A549 (cell line): ENCODE results near the gene PDE7B. TPM values are rescaled to one million over a fixed set of nuclear protein-coding genes. Genes with fewer than 3 reads are reported as not detected.
A peak's percentile ranks its signal among the peaks of the same experiment; 100 is the strongest.

Experiments used
- ATAC-seq, 2 experiments: fragments of 200-7000 bp in 1 of 2; fragments of >200 bp in 1 of 2; cut with Nextera tagmentation in 1 of 2; cut with Tn5 transposase in 1 of 2; 3 replicates each; pipeline versions ENCODE4 v1.8.0 to v1.9.1; 2018 to 2020; ENCODE audit warnings: mild to moderate bottlenecking in 1 of 2, moderate library complexity in 1 of 2
- CTCF ChIA-PET: fragments of 300-600 bp; sonication (Branson Sonifier 250); formaldehyde crosslinking; extraction: SDS; loops from one replicate; lab custom pipeline; 2021; ENCODE audit warnings: antibody characterized with exemption, inconsistent platforms; lab: Yijun Ruan, JAX
- POLR2A ChIA-PET: fragments of 350-600 bp; formaldehyde crosslinking; extraction: SDS; loops from one replicate; lab custom pipeline; 2021; ENCODE audit warnings: antibody characterized with exemption, inconsistent platforms; lab: Yijun Ruan, JAX
- DNase-seq, 2 experiments: peaks; one replicate each; pipeline versions ENCODE4 v3.0.0 to v3.0.0-alpha.2; 2011 to 2016; ENCODE audit warnings: low read depth in 1 of 2, low spot score in 1 of 2
- FAIRE-seq: peaks from 2 replicates; lab custom pipeline; 2011; peaks lifted over from hg19 to GRCh38; lab: Jason Lieb, UNC
- H3K27ac ChIP-seq, 2 experiments: fragments of >200 bp; sonication (Bioruptor Twin); formaldehyde crosslinking; 3 replicates each; pipeline ENCODE4 v1.5.1; 2016 to 2017
- H3K4me1 ChIP-seq: fragments of >200 bp; sonication (Bioruptor Twin); formaldehyde crosslinking; 3 replicates; pipeline ENCODE4 v1.6.1; 2016
- H3K4me2 ChIP-seq: fragments of >200 bp; sonication (Bioruptor Twin); formaldehyde crosslinking; 3 replicates; pipeline ENCODE4 v1.6.1; 2016
- H3K4me3 ChIP-seq: fragments of >200 bp; sonication (Bioruptor Twin); formaldehyde crosslinking; 3 replicates; pipeline ENCODE4 v1.5.1; 2016
- H3K9me3 ChIP-seq: fragments of >200 bp; sonication (Bioruptor Twin); formaldehyde crosslinking; 3 replicates; pipeline ENCODE4 v1.6.1; 2016
- BHLHE40 ChIP-seq: IDR thresholded peaks from 2 replicates; pipeline ENCODE4 v1.6.1; 2012; ENCODE audit warnings: low read depth, low read length, inconsistent platforms
- CEBPB ChIP-seq, 2 experiments: fragments of >200 bp in 1 of 2; sonication (Bioruptor Twin) in 1 of 2; formaldehyde crosslinking in 1 of 2; IDR thresholded peaks; 2 replicates each; pipeline ENCODE4 v1.6.1; 2012 to 2016
- CHD4 ChIP-seq: fragments of 200-600 bp; sonication (generic); IDR thresholded peaks from 2 replicates; pipeline ENCODE4 v1.6.1; 2016; ENCODE audit warnings: antibody characterized with exemption, mild to moderate bottlenecking, borderline replicate concordance
- CTCF ChIP-seq: fragments of >200 bp; sonication (Bioruptor Twin); formaldehyde crosslinking; IDR thresholded peaks from 3 replicates; pipeline ENCODE4 v1.5.1; 2016
- EHF ChIP-seq: fragments of 250-450 bp; sonication (Bioruptor Pico); IDR thresholded peaks from 2 replicates; pipeline ENCODE4 v1.5.0; 2020; ENCODE audit warnings: mild to moderate bottlenecking
- ELK1 ChIP-seq: fragments of 150-350 bp; IDR thresholded peaks from 2 replicates; pipeline ENCODE4 v1.6.1; 2014; ENCODE audit warnings: low read depth, mild to moderate bottlenecking, low read length
- EP300 ChIP-seq, 2 experiments: fragments of >200 bp; sonication (Bioruptor Twin); formaldehyde crosslinking; IDR thresholded peaks; 2 replicates in 1 of 2; 3 replicates in 1 of 2; pipeline ENCODE4 v1.6.1; 2016 to 2017
- FOSB ChIP-seq: fragments of 250-450 bp; sonication (Bioruptor Pico); IDR thresholded peaks from 2 replicates; pipeline ENCODE4 v1.5.0; 2020; ENCODE audit warnings: mild to moderate bottlenecking, moderate library complexity
- FOSL2 ChIP-seq, 2 experiments: fragments of 450-650 bp in 1 of 2; fragments of >200 bp in 1 of 2; sonication (Bioruptor Twin) in 1 of 2; formaldehyde crosslinking; IDR thresholded peaks; 2 replicates each; pipeline versions ENCODE4 v1.5.0 to v1.6.1; 2016 to 2020; ENCODE audit warnings: mild to moderate bottlenecking in 1 of 2, moderate library complexity in 1 of 2
- HDAC2 ChIP-seq: fragments of 200-600 bp; sonication (generic); IDR thresholded peaks from 2 replicates; pipeline ENCODE4 v1.6.1; 2016
- HES2 ChIP-seq: fragments of >200 bp; sonication (Bioruptor Twin); formaldehyde crosslinking; IDR thresholded peaks from 2 replicates; pipeline ENCODE4 v1.6.1; 2016
- HMGXB4 ChIP-seq: fragments of 250-450 bp; sonication (Bioruptor Pico); IDR thresholded peaks from 2 replicates; pipeline ENCODE4 v1.5.0; 2021; ENCODE audit warnings: mild to moderate bottlenecking, moderate library complexity, borderline replicate concordance
- HOXB5 ChIP-seq: fragments of 250-450 bp; sonication (Bioruptor Pico); IDR thresholded peaks from 2 replicates; pipeline ENCODE4 v1.5.0; 2020; ENCODE audit warnings: mild to moderate bottlenecking, moderate library complexity
- JUNB ChIP-seq: fragments of >200 bp; sonication (Bioruptor Twin); formaldehyde crosslinking; IDR thresholded peaks from 2 replicates; pipeline ENCODE4 v1.6.1; 2016
- KDM1A ChIP-seq: fragments of 200-600 bp; sonication (generic); IDR thresholded peaks from 2 replicates; pipeline ENCODE4 v1.6.1; 2016; ENCODE audit warnings: low read depth, mild to moderate bottlenecking
- MAFK ChIP-seq: fragments of 450-650 bp; IDR thresholded peaks from 2 replicates; pipeline ENCODE4 v1.6.1; 2014; ENCODE audit not compliant: partially characterized antibody
- MAZ ChIP-seq: fragments of 150-350 bp; IDR thresholded peaks from 2 replicates; pipeline ENCODE4 v1.6.1; 2014; ENCODE audit warnings: antibody characterized with exemption, low read depth, low read length, borderline replicate concordance
- MYC ChIP-seq: IDR thresholded peaks from 2 replicates; pipeline ENCODE4 v1.6.1; 2012; ENCODE audit warnings: mild to moderate bottlenecking, inconsistent platforms, low read length, improper control_type of control experiment, borderline replicate concordance
- NFE2L2 ChIP-seq: fragments of 150-350 bp; conservative IDR thresholded peaks from 2 replicates; pipeline ENCODE4 v1.6.1; 2014; ENCODE audit warnings: low read length
- NR3C1 ChIP-seq: fragments of >200 bp; sonication (Bioruptor Twin); formaldehyde crosslinking; IDR thresholded peaks from 3 replicates; pipeline ENCODE4 v1.6.1; 2017
- PBX3 ChIP-seq: IDR thresholded peaks from 2 replicates; pipeline ENCODE4 v1.6.1; 2012
- PHF8 ChIP-seq: fragments of 200-600 bp; sonication (generic); IDR thresholded peaks from 2 replicates; pipeline ENCODE4 v1.6.1; 2016; ENCODE audit warnings: low read depth, mild to moderate bottlenecking, antibody characterized with exemption, moderate library complexity, borderline replicate concordance
- POLR2AphosphoS2 ChIP-seq: conservative IDR thresholded peaks from 2 replicates; pipeline ENCODE4 v1.6.1; 2012; ENCODE audit warnings: low read length, improper control_type of control experiment, inconsistent platforms
- WGBS: methylation state at CpG from one replicate; pipeline ENCODE4 v1.1.6; 2017; ENCODE audit errors: missing lambda C conversion rate; 5-methylcytosine and 5-hydroxymethylcytosine counted together
- polyA plus RNA-seq, 4 experiments: library from polyadenylated mRNA; depleted of rRNA in 3 of 4; stranded (reverse); fragments of >200 nt; fragmentation: RNase III in 1 of 4; extraction: RNeasy Plus Mini Kit Qiagen cat#74134 plus additional on column Dnase treatment in 1 of 4; gene quantifications; 2 replicates in 3 of 4; 3 replicates in 1 of 4; pipeline ENCODE4 v1.2.3, GENCODE V29; 2011 to 2017

The PDE7B gene
- polyA plus RNA-seq, 2 of the 4 experiments (the other 2 are of a cell fraction), result 6.6 to 13.8 TPM

GRCh38 chr6:136084403-136084802 lies 232.9 kb downstream of the PDE7B start:
- peak overlapping the region; percentile 33; the same call in 1 of the 3 replicates for H3K4me2 ChIP-seq
- no peak for DNase-seq
- no peak for TF ChIP-seq FOSL2 (IDR thresholded peaks at IDR 0.05)
- peak; percentile 5; the same call in 1 of the 2 replicates for TF ChIP-seq FOSL2 (CRISPR knock-in tag; IDR thresholded peaks at IDR 0.05)
- TF ChIP-seq POLR2AphosphoS2, result no peak
- TF ChIP-seq CEBPB (IDR thresholded peaks at IDR 0.05), result 0 out of 4 replicates have a peak, but pooled peaks of 1 of the 2 experiments have one; percentile 9
- ChIA-PET POLR2A (no interaction called here), CTCF (no interaction called here)
- no peak overlapping the region for H3K4me3 ChIP-seq
- H3K27ac ChIP-seq, result peak overlapping the region in 1 of 2 experiments; percentile 58; a peak in 2 of 6 replicates
- peaks cover 52% of the 10 kb centered on the region for H3K4me1 ChIP-seq
- 52% methylated on average over 1 of the region's 1 CpG for WGBS
- H3K9me3 ChIP-seq, result no peaks in the 10 kb centered on the region
- FAIRE-seq, result no peak
- ATAC-seq, result no peak

GRCh38 chr6:136085370-136086115 lies 234.0 kb downstream of the PDE7B start:
- FAIRE-seq (no peak), ATAC-seq (peak in 1 of 2 experiments; percentile 42; a peak in 3 of 6 replicates), DNase-seq (no peak)
- no peaks in the 10 kb centered on the region for H3K9me3 ChIP-seq
- TF ChIP-seq NR3C1 (no peak), PHF8 (no peak), HMGXB4 (CRISPR knock-in tag) (no peak), CTCF (no peak), NFE2L2 (no peak), EP300 (IDR thresholded peaks at IDR 0.05) (no peak), HOXB5 (CRISPR knock-in tag) (no peak), FOSL2 (IDR thresholded peaks at IDR 0.05) (no peak), FOSL2 (CRISPR knock-in tag; IDR thresholded peaks at IDR 0.05) (no peak), MAZ (no peak), HES2 (no peak)
- H3K4me3 ChIP-seq, result no peak overlapping the region
- POLR2A ChIA-PET, result no interaction called here
- WGBS, result 60% methylated on average over 6 of the region's 6 CpGs
- CTCF ChIA-PET, result no interaction called here
- H3K27ac ChIP-seq, result peak overlapping the region; percentile 26 to 77; a peak in 4 of 6 replicates
- H3K4me1 ChIP-seq, result peaks cover 51% of the 10 kb centered on the region
- peak overlapping the region; percentile 21; the same call in 1 of the 3 replicates for H3K4me2 ChIP-seq

- DNase-seq (no peak), FAIRE-seq (no peak)
- 97% methylated on average over 8 of the region's 8 CpGs for WGBS
- no peaks in the 10 kb centered on the region for H3K9me3 ChIP-seq
- no peak overlapping the region; a peak in 1 of 6 replicates for H3K27ac ChIP-seq
- no peak overlapping the region for H3K4me3 ChIP-seq
- POLR2A ChIA-PET, result no interaction called here
- no peak for TF ChIP-seq BHLHE40
- no peak for TF ChIP-seq NR3C1
- TF ChIP-seq HOXB5 (CRISPR knock-in tag), result no peak
- no peak for TF ChIP-seq KDM1A
- TF ChIP-seq MAFK, result no peak
- TF ChIP-seq PHF8, result no peak
- no peak for TF ChIP-seq JUNB
- TF ChIP-seq FOSB (CRISPR knock-in tag), result no peak
- no peak for TF ChIP-seq HDAC2
- TF ChIP-seq EHF, result no peak
- no peak for TF ChIP-seq MYC
- no peak for TF ChIP-seq CHD4
- TF ChIP-seq PBX3, result no peak
- TF ChIP-seq ELK1, result no peak
- TF ChIP-seq, all 56 proteins: peak for 0
- ATAC-seq, result no peak
- Histone ChIP-seq H3K4me2 (no peak overlapping the region), H3K4me1 (peaks cover 52% of the 10 kb centered on the region)
- CTCF ChIA-PET, result no interaction called here
These were observed 235.2 kb downstream of the PDE7B start for GRCh38 chr6:136086686-136087085.
